Neural cell (in vitro differentiated cells): Measurements from ENCODE around the gene LRPPRC. TPM values are rescaled to one million over a fixed set of nuclear protein-coding genes. Genes with fewer than 3 reads are reported as not detected.

ENCODE experiments used
- H2AFZ ChIP-seq: fragments of 200-600, 300-800 bp; sonication (generic), shearing (Covaris generic); 2 replicates; pipeline ENCODE4 v1.6.0; 2014; ENCODE audit warnings: low read depth, mild to moderate bottlenecking, antibody characterized with exemption, low read length, moderate library complexity
- H3F3A ChIP-seq: fragments of 200-600 bp; shearing (Covaris generic); 2 replicates; pipeline ENCODE4 v1.6.1; 2016; ENCODE audit warnings: mild to moderate bottlenecking, moderate library complexity, mixed read lengths, antibody characterized with exemption, low read length; ENCODE audit not compliant: insufficient read depth, poor library complexity, severe bottlenecking
- H3K27ac ChIP-seq: fragments of 200-600, 300-800 bp; sonication (generic), shearing (Covaris generic); 2 replicates; pipeline ENCODE4 v1.5.1; 2014; ENCODE audit warnings: mild to moderate bottlenecking, low read length, moderate library complexity
- H3K27me3 ChIP-seq: fragments of 300-800, 200-600 bp; sonication (generic), shearing (Covaris generic); 2 replicates; pipeline ENCODE4 v1.6.0; 2014; ENCODE audit warnings: mild to moderate bottlenecking, low read depth, low read length, moderate library complexity; ENCODE audit not compliant: insufficient read depth
- H3K36me3 ChIP-seq: fragments of 300-800, 200-600 bp; sonication (generic), shearing (Covaris generic); 2 replicates; pipeline ENCODE4 v1.5.1; 2014; ENCODE audit warnings: mild to moderate bottlenecking, antibody characterized with exemption, low read length, moderate library complexity; ENCODE audit not compliant: insufficient read depth
- H3K4me2 ChIP-seq: fragments of 300-800, 200-600 bp; sonication (generic), shearing (Covaris generic); 2 replicates; pipeline ENCODE4 v1.6.0; 2014; ENCODE audit warnings: mild to moderate bottlenecking, low read length
- H3K4me3 ChIP-seq: fragments of 300-800, 200-600 bp; sonication (generic), shearing (Covaris generic); 2 replicates; pipeline ENCODE4 v1.5.1; 2014; ENCODE audit warnings: mild to moderate bottlenecking, low read length, moderate library complexity
- H3K79me2 ChIP-seq: fragments of 200-600 bp; shearing (Covaris generic); replicated peaks from 2 replicates; pipeline ENCODE4 v1.6.0; 2014; ENCODE audit warnings: mild to moderate bottlenecking, low read length, moderate library complexity; ENCODE audit not compliant: insufficient read depth
- H3K9ac ChIP-seq: fragments of 300-800, 200-600 bp; sonication (generic), shearing (Covaris generic); 2 replicates; pipeline ENCODE4 v1.6.1; 2016; ENCODE audit warnings: mild to moderate bottlenecking, low read length, mixed read lengths
- H3K9me2 ChIP-seq: fragments of 200-600 bp; shearing (Covaris generic); 2 replicates; pipeline ENCODE4 v1.6.1; 2016; ENCODE audit warnings: mild to moderate bottlenecking, low read length, mixed read lengths; ENCODE audit not compliant: insufficient read depth
- H3K9me3 ChIP-seq: fragments of 200-600, 300-800 bp; sonication (generic), shearing (Covaris generic); 2 replicates; pipeline ENCODE4 v1.6.1; 2016; ENCODE audit warnings: mild to moderate bottlenecking, mixed run types, low read length, moderate library complexity, mixed read lengths
- H4K20me1 ChIP-seq: fragments of 200-600 bp; shearing (Covaris generic); 2 replicates; pipeline ENCODE4 v1.6.1; 2016; ENCODE audit warnings: mild to moderate bottlenecking, mixed run types; ENCODE audit not compliant: insufficient read depth
- EP300 ChIP-seq: fragments of 450-650 bp; conservative IDR thresholded peaks from 2 replicates; pipeline ENCODE4 v1.6.1; 2014; ENCODE audit warnings: antibody characterized with exemption, mild to moderate bottlenecking, moderate library complexity; ENCODE audit not compliant: poor library complexity, severe bottlenecking
- EZH2 ChIP-seq: fragments of 200-600, 300-800 bp; shearing (Covaris generic), sonication (generic); IDR thresholded peaks from 2 replicates; pipeline ENCODE4 v1.6.1; 2014; ENCODE audit warnings: antibody characterized with exemption, low read length, borderline replicate concordance, mild to moderate bottlenecking; ENCODE audit not compliant: insufficient read depth, poor library complexity, severe bottlenecking
- MXI1 ChIP-seq: fragments of 450-650 bp; conservative IDR thresholded peaks from 2 replicates; pipeline ENCODE4 v1.6.1; 2014; ENCODE audit warnings: antibody characterized with exemption, mild to moderate bottlenecking; ENCODE audit not compliant: poor library complexity, severe bottlenecking
- POLR2AphosphoS5 ChIP-seq: IDR thresholded peaks from 2 replicates; pipeline ENCODE4 v1.6.1; 2012
- RAD21 ChIP-seq: fragments of 450-650 bp; conservative IDR thresholded peaks from 2 replicates; pipeline ENCODE4 v1.6.1; 2014; ENCODE audit warnings: antibody characterized with exemption, mild to moderate bottlenecking, moderate library complexity
- SMC3 ChIP-seq: fragments of 450-650 bp; conservative IDR thresholded peaks from 2 replicates; pipeline ENCODE4 v1.6.1; 2014; ENCODE audit warnings: antibody characterized with exemption, mild to moderate bottlenecking, moderate library complexity; ENCODE audit not compliant: poor library complexity
- TAF1 ChIP-seq: IDR thresholded peaks from 2 replicates; pipeline ENCODE4 v1.6.1; 2012; ENCODE audit warnings: low read depth
- polyA plus RNA-seq: library from polyadenylated mRNA; depleted of rRNA; stranded (reverse); fragments of >200 nt; gene quantifications from 2 replicates; pipeline ENCODE4 v1.2.3, GENCODE V29; 2014
- TF ChIP-seq, protein P1 (sequence below): fragments of 450-650 bp; IDR thresholded peaks from 2 replicates; pipeline ENCODE4 v1.5.1; 2014; ENCODE audit warnings: antibody characterized with exemption, mild to moderate bottlenecking, moderate library complexity; ENCODE audit not compliant: poor library complexity, severe bottlenecking
- TF ChIP-seq, protein P2 (sequence below): IDR thresholded peaks from 2 replicates; pipeline ENCODE4 v1.6.1; 2012; ENCODE audit warnings: borderline replicate concordance

Gene LRPPRC
- polyA plus RNA-seq, 1 donor from 2014 or later = 63.1 TPM

DNA sequence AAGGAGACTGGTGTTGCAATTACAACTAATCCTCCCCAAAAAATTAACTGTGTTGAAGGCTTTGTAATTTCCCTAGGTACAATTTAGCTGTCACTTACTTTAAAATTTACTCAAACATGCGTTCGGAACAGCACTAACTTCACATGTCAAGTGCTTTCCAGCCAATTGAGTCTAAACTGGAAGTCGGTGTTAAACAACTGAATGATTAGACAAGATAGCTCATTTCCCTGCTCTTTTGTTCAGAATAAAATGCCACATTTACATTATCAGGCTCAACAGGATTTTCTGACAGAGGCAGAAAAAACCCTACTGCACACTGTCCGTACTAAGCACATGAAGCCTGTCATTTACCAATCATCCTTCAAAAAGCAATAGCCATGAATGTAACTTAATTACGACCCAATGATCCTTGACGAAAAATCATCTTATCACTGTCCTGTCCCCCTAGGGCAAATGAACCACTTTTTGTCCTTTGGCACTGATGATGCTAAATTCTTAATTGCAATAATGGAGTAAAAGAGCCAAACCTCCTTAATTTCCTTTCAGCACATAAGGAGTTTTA is 56.0 kb downstream of the LRPPRC start:
- Histone ChIP-seq H3K27me3 (no peaks in the 10 kb centered on the region), H3K9ac (no peak overlapping the region), H3K9me3 (no peaks in the 10 kb centered on the region), H3K4me2 (peak overlapping the region; percentile 35), H3K36me3 (peaks cover 9% of the 10 kb centered on the region), H3F3A (no peaks in the 10 kb centered on the region), H2AFZ (no peak overlapping the region), H3K4me3 (peak overlapping the region; percentile 33), H3K27ac (no peak overlapping the region), H3K79me2 (peaks cover 5% of the 10 kb centered on the region), H3K9me2 (no peaks in the 10 kb centered on the region), H4K20me1 (no peaks in the 10 kb centered on the region)
- TF ChIP-seq TAF1 (no peak), EP300 (peak; percentile 72), EZH2 (no peak), RAD21 (no peak), POLR2AphosphoS5 (peak; percentile 60), MXI1 (no peak), SMC3 (no peak)
- TF ChIP-seq, protein P1, sequence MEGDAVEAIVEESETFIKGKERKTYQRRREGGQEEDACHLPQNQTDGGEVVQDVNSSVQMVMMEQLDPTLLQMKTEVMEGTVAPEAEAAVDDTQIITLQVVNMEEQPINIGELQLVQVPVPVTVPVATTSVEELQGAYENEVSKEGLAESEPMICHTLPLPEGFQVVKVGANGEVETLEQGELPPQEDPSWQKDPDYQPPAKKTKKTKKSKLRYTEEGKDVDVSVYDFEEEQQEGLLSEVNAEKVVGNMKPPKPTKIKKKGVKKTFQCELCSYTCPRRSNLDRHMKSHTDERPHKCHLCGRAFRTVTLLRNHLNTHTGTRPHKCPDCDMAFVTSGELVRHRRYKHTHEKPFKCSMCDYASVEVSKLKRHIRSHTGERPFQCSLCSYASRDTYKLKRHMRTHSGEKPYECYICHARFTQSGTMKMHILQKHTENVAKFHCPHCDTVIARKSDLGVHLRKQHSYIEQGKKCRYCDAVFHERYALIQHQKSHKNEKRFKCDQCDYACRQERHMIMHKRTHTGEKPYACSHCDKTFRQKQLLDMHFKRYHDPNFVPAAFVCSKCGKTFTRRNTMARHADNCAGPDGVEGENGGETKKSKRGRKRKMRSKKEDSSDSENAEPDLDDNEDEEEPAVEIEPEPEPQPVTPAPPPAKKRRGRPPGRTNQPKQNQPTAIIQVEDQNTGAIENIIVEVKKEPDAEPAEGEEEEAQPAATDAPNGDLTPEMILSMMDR = no peak
- TF ChIP-seq, protein P2, sequence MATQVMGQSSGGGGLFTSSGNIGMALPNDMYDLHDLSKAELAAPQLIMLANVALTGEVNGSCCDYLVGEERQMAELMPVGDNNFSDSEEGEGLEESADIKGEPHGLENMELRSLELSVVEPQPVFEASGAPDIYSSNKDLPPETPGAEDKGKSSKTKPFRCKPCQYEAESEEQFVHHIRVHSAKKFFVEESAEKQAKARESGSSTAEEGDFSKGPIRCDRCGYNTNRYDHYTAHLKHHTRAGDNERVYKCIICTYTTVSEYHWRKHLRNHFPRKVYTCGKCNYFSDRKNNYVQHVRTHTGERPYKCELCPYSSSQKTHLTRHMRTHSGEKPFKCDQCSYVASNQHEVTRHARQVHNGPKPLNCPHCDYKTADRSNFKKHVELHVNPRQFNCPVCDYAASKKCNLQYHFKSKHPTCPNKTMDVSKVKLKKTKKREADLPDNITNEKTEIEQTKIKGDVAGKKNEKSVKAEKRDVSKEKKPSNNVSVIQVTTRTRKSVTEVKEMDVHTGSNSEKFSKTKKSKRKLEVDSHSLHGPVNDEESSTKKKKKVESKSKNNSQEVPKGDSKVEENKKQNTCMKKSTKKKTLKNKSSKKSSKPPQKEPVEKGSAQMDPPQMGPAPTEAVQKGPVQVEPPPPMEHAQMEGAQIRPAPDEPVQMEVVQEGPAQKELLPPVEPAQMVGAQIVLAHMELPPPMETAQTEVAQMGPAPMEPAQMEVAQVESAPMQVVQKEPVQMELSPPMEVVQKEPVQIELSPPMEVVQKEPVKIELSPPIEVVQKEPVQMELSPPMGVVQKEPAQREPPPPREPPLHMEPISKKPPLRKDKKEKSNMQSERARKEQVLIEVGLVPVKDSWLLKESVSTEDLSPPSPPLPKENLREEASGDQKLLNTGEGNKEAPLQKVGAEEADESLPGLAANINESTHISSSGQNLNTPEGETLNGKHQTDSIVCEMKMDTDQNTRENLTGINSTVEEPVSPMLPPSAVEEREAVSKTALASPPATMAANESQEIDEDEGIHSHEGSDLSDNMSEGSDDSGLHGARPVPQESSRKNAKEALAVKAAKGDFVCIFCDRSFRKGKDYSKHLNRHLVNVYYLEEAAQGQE = peak; percentile 21

DNA sequence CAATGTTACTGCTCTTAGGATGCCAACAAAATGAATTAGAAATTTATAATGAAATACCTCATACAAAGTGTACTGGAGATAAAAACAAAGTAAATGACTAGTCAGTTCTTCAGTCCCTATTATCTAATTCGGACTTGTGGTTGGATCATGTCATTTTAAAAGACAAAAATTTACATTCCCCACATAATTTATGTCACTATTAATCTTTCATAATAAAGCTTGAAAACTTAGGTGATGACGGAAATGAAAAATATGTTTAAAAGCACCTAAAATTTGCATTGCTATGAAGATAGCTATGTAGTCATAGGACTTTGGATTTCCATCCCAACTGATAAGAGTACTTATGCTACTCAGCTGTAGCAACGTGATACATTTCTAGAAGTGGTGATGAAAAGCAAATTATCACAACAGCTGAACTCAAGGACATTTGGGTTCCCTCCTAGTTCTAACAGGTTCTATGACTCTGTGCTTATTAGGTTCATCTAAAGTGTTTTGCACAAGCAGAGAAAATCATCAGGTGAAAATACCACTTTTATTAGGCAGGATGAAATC is 58.4 kb downstream of the LRPPRC start:
- H3K36me3 ChIP-seq = no peaks in the 10 kb centered on the region
- H3K27ac ChIP-seq = no peak overlapping the region
- no peaks in the 10 kb centered on the region for H3K9me3 ChIP-seq
- no peak overlapping the region for H2AFZ ChIP-seq
- H3K4me3 ChIP-seq = peak overlapping the region; percentile 32
- H3K27me3 ChIP-seq = no peaks in the 10 kb centered on the region
- no peaks in the 10 kb centered on the region for H4K20me1 ChIP-seq
- H3K4me2 ChIP-seq = peak overlapping the region; percentile 11
- H3K9me2 ChIP-seq = no peaks in the 10 kb centered on the region
- peaks cover 5% of the 10 kb centered on the region for H3K79me2 ChIP-seq
- TF ChIP-seq, protein P2 = no peak
- TF ChIP-seq RAD21 (no peak), MXI1 (no peak), EZH2 (no peak), EP300 (no peak), POLR2AphosphoS5 (no peak), TAF1 (no peak), SMC3 (no peak)
- TF ChIP-seq, protein P1 = no peak
- H3F3A ChIP-seq = no peaks in the 10 kb centered on the region
- H3K9ac ChIP-seq = no peak overlapping the region
